Neural progenitor cell (in vitro differentiated cells): ENCODE measurements around the gene TMEM101. TPM values are rescaled to one million over a fixed set of nuclear protein-coding genes. Genes with fewer than 3 reads are reported as not detected.
A peak's percentile ranks its signal among the peaks of the same experiment; 100 is the strongest.

Experiments used
- DNase-seq: peaks from one replicate; pipeline ENCODE4 v3.0.0-alpha.2; 2016; ENCODE audit warnings: low spot score
- H2AFZ ChIP-seq: fragments of 200-600 bp; sonication (generic); replicated peaks from 2 replicates; pipeline ENCODE4 v1.6.1; 2016; ENCODE audit warnings: antibody characterized with exemption
- H3F3A ChIP-seq: fragments of 200-600 bp; sonication (generic); 2 replicates; pipeline ENCODE4 v1.6.1; 2016; ENCODE audit warnings: antibody characterized with exemption, low read depth
- H3K27ac ChIP-seq: fragments of 200-600 bp; sonication (generic); 2 replicates; pipeline ENCODE4 v1.5.1; 2016; ENCODE audit warnings: mild to moderate bottlenecking
- H3K27me3 ChIP-seq: fragments of 200-600 bp; sonication (generic); 2 replicates; pipeline ENCODE4 v1.6.1; 2016; ENCODE audit warnings: mild to moderate bottlenecking, moderate library complexity
- H3K36me3 ChIP-seq: fragments of 200-600 bp; sonication (generic); 2 replicates; pipeline ENCODE4 v1.5.1; 2016
- H3K4me1 ChIP-seq: fragments of 200-600 bp; sonication (generic); 2 replicates; pipeline ENCODE4 v1.6.1; 2016; ENCODE audit warnings: mixed run types
- H3K4me2 ChIP-seq: fragments of 200-600 bp; sonication (generic); 2 replicates; pipeline ENCODE4 v1.6.1; 2016
- H3K4me3 ChIP-seq: fragments of 200-600 bp; sonication (generic); 2 replicates; pipeline ENCODE4 v1.5.1; 2016
- H3K79me2 ChIP-seq: fragments of 200-600 bp; sonication (generic); 2 replicates; pipeline ENCODE4 v1.6.1; 2016; ENCODE audit warnings: low read depth
- H3K9ac ChIP-seq: fragments of 200-600 bp; sonication (generic); 2 replicates; pipeline ENCODE4 v1.6.1; 2016
- H3K9me3 ChIP-seq: fragments of 200-600 bp; sonication (generic); 2 replicates; pipeline ENCODE4 v1.5.1; 2016; ENCODE audit warnings: low read depth
- H4K20me1 ChIP-seq: fragments of 200-600 bp; sonication (generic); 2 replicates; pipeline ENCODE4 v1.6.1; 2016; ENCODE audit warnings: low read depth
- H3K27ac Mint-ChIP-seq: 3 replicates; pipeline ENCODE4 v1.8.0; 2021; ENCODE audit warnings: mixed read lengths
- H3K27me3 Mint-ChIP-seq: 2 replicates; pipeline ENCODE4 v1.8.0; 2022; ENCODE audit warnings: low read depth, mild to moderate bottlenecking, inconsistent platforms, moderate library complexity, mixed read lengths; ENCODE audit not compliant: insufficient read depth
- H3K36me3 Mint-ChIP-seq: 3 replicates; pipeline ENCODE4 v1.8.0; 2021; ENCODE audit warnings: mixed read lengths
- H3K4me1 Mint-ChIP-seq: 3 replicates; pipeline ENCODE4 v1.8.0; 2021; ENCODE audit warnings: mixed read lengths
- H3K4me3 Mint-ChIP-seq: 3 replicates; pipeline ENCODE4 v1.8.0; 2021; ENCODE audit warnings: mild to moderate bottlenecking, moderate library complexity, mixed read lengths
- H3K9me3 Mint-ChIP-seq: 3 replicates; pipeline ENCODE4 v1.8.0; 2020; ENCODE audit warnings: mixed read lengths
- EZH2 ChIP-seq: fragments of 200-600 bp; sonication (generic); IDR thresholded peaks from 2 replicates; pipeline ENCODE4 v1.6.1; 2017; ENCODE audit warnings: antibody characterized with exemption, mild to moderate bottlenecking, moderate library complexity
- EZH2phosphoT487 ChIP-seq: fragments of 200-600 bp; sonication (generic); IDR thresholded peaks from 2 replicates; pipeline ENCODE4 v1.6.1; 2017; ENCODE audit warnings: antibody characterized with exemption
- total RNA-seq: library from RNA; depleted of rRNA; stranded (reverse); fragments of >200 nt; gene quantifications from 2 replicates; pipeline ENCODE4 v1.2.3, GENCODE V29; 2015; ENCODE audit warnings: low replicate concordance
- TF ChIP-seq, protein P1 (sequence below): fragments of 200-600 bp; sonication (generic); IDR thresholded peaks from 2 replicates; pipeline ENCODE4 v1.5.1; 2017; ENCODE audit warnings: antibody characterized with exemption, mild to moderate bottlenecking

The TMEM101 gene
- total RNA-seq, 1 donor from 2014 or later, result 33.8 TPM

DNA sequence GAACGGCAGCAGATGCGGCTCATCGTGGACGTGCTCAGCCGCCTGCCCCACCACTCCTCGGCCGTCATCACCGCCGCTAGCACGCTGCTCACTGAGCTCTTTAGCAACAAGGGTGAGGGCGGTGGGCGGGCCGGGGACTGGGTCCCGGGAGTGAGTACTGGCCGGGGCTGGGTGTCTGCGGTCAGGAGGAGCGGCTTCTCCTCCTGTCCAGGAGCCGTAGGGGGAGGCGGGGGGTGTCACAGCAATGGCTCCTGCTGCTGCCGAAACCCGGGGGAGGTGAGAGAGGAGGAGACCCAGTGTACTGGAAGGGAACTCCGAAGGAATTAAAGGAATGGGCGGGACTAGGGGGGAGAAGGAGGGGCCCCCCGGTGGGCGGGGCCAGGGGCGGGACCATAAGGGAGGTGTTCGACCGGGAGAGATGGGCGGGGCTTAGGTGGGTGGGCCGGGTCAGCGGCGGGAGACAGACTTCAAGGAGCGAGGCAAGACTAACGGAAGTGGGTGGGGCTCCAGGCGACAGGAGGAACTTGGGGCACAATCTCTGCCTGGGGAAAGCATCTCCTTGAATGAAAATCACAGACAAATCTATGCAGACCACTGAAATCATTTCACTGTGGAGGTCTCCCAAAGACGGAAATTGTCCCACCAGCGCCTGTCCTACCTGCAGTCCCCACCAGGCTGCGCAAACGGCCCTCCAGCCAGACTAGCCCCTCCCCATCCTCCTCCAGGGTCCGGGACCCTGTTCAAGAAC lies 8.0 kb downstream of the TMEM101 start:
- H3K4me2 ChIP-seq, result peak overlapping the region; percentile 84
- peak overlapping the region; percentile 94 for H3K4me3 Mint-ChIP-seq
- no peaks in the 10 kb centered on the region for H3K79me2 ChIP-seq
- H3F3A ChIP-seq, result peaks cover 28% of the 10 kb centered on the region
- H3K27me3 Mint-ChIP-seq, result peaks cover 32% of the 10 kb centered on the region
- H3K4me3 ChIP-seq, result peak overlapping the region; percentile 71
- peaks cover 19% of the 10 kb centered on the region for H3K4me1 ChIP-seq
- peaks cover 2% of the 10 kb centered on the region for H3K36me3 Mint-ChIP-seq
- peak; percentile 99 for DNase-seq
- TF ChIP-seq EZH2, result no peak
- TF ChIP-seq, protein P1, sequence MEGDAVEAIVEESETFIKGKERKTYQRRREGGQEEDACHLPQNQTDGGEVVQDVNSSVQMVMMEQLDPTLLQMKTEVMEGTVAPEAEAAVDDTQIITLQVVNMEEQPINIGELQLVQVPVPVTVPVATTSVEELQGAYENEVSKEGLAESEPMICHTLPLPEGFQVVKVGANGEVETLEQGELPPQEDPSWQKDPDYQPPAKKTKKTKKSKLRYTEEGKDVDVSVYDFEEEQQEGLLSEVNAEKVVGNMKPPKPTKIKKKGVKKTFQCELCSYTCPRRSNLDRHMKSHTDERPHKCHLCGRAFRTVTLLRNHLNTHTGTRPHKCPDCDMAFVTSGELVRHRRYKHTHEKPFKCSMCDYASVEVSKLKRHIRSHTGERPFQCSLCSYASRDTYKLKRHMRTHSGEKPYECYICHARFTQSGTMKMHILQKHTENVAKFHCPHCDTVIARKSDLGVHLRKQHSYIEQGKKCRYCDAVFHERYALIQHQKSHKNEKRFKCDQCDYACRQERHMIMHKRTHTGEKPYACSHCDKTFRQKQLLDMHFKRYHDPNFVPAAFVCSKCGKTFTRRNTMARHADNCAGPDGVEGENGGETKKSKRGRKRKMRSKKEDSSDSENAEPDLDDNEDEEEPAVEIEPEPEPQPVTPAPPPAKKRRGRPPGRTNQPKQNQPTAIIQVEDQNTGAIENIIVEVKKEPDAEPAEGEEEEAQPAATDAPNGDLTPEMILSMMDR, result peak; percentile 71
- no peak for TF ChIP-seq EZH2phosphoT487
- H2AFZ ChIP-seq, result peak overlapping the region; percentile 60
- H4K20me1 ChIP-seq, result peaks cover 23% of the 10 kb centered on the region
- H3K27ac Mint-ChIP-seq, result no peak overlapping the region
- H3K4me1 Mint-ChIP-seq, result peaks cover 19% of the 10 kb centered on the region
- no peaks in the 10 kb centered on the region for H3K36me3 ChIP-seq
- H3K27ac ChIP-seq, result no peak overlapping the region
- H3K9me3 Mint-ChIP-seq, result no peaks in the 10 kb centered on the region
- H3K9me3 ChIP-seq, result no peaks in the 10 kb centered on the region
- H3K27me3 ChIP-seq, result peaks cover 50% of the 10 kb centered on the region
- no peak overlapping the region for H3K9ac ChIP-seq

DNA sequence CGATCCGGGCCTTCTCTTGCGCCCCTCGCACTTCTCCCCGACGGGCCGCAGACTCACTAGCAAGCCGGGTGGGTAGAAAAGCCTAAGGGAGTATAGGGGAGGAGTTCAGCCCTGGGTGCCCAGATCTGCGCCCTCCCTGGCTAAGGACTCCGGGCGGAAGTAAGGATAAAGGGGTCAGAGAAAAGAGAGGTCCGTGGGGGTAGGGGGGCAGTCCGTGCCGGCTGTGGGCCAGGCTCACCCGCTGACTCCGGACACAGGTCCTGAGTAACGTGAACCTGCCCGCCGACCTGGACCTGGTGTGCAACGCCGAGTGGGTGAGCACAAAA lies 8.5 kb downstream of the TMEM101 start:
- peak overlapping the region; percentile 60 for H2AFZ ChIP-seq
- no peak overlapping the region for H3K9ac ChIP-seq
- Mint-ChIP-seq H3K4me3 (peak overlapping the region; percentile 94), H3K4me1 (peaks cover 19% of the 10 kb centered on the region), H3K27me3 (peaks cover 37% of the 10 kb centered on the region), H3K27ac (no peak overlapping the region), H3K36me3 (peaks cover 2% of the 10 kb centered on the region), H3K9me3 (no peaks in the 10 kb centered on the region)
- H3K27ac ChIP-seq, result no peak overlapping the region
- no peaks in the 10 kb centered on the region for H3K79me2 ChIP-seq
- DNase-seq, result no peak
- peak overlapping the region; percentile 84 for H3K4me2 ChIP-seq
- peaks cover 50% of the 10 kb centered on the region for H3K27me3 ChIP-seq
- no peak for TF ChIP-seq EZH2
- TF ChIP-seq, protein P1, result no peak
- no peak for TF ChIP-seq EZH2phosphoT487
- no peaks in the 10 kb centered on the region for H3K36me3 ChIP-seq
- peaks cover 28% of the 10 kb centered on the region for H3F3A ChIP-seq
- peaks cover 19% of the 10 kb centered on the region for H3K4me1 ChIP-seq
- peak overlapping the region; percentile 71 for H3K4me3 ChIP-seq
- peaks cover 23% of the 10 kb centered on the region for H4K20me1 ChIP-seq
- no peaks in the 10 kb centered on the region for H3K9me3 ChIP-seq

DNA sequence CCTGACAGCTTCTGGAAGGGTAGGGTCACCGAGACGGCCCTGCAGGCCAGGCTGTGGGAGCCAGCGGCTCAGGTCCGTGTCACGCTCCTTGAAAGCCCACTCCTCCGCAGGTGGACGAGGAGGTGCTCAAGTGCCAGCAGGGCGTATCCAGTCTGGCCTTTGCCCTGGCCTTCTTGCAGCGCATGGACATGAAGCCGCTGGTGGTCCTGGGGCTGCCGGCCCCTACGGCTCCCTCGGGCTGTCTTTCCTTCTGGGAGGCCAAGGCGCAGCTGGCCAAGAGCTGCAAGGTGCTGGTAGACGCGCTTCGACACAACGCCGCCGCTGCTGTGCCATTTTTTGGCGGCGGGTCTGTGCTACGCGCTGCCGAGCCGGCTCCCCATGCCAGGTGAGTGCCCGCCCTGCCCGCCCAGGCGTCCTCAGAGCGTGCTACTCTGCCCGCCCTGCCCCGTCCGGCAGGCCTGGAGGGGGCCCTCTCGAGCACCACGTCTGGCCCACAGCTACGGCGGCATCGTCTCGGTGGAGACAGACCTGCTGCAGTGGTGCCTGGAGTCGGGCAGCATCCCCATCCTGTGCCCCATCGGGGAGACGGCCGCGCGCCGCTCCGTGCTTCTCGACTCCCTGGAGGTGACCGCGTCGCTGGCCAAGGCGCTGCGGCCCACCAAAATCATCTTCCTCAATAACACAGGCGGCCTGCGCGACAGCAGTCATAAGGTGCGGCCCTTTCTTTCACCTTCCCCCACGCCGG lies 9.1 kb downstream of the TMEM101 start:
- Histone ChIP-seq H3K4me1 (peaks cover 19% of the 10 kb centered on the region), H3K27ac (no peak overlapping the region), H3K4me2 (peak overlapping the region; percentile 84), H3K4me3 (peak overlapping the region; percentile 71), H3K79me2 (no peaks in the 10 kb centered on the region), H3K36me3 (no peaks in the 10 kb centered on the region), H2AFZ (peak overlapping the region; percentile 60), H3K9ac (no peak overlapping the region), H3K27me3 (peaks cover 50% of the 10 kb centered on the region), H4K20me1 (peaks cover 23% of the 10 kb centered on the region), H3K9me3 (no peaks in the 10 kb centered on the region), H3F3A (peaks cover 28% of the 10 kb centered on the region)
- TF ChIP-seq EZH2phosphoT487 (peak; percentile 54), EZH2 (peak; percentile 82)
- TF ChIP-seq, protein P1, result peak; percentile 49
- no peak overlapping the region for H3K27ac Mint-ChIP-seq
- DNase-seq, result peak; percentile 83
- H3K9me3 Mint-ChIP-seq, result no peaks in the 10 kb centered on the region
- peaks cover 37% of the 10 kb centered on the region for H3K27me3 Mint-ChIP-seq
- H3K4me3 Mint-ChIP-seq, result peak overlapping the region; percentile 94
- H3K36me3 Mint-ChIP-seq, result peaks cover 2% of the 10 kb centered on the region
- peaks cover 19% of the 10 kb centered on the region for H3K4me1 Mint-ChIP-seq
